Motor neuron (in vitro differentiated cells): ENCODE measurements around the gene SPI1. TPM values are rescaled to one million over a fixed set of nuclear protein-coding genes. Genes with fewer than 3 reads are reported as not detected.

Experiments used
- ATAC-seq, 8 experiments: fragments of 200-7000 bp; cut with Tn5 transposase; replicated peaks in 6 of 8; 2 replicates each; pipeline ENCODE4 v1.8.0; 2021; ENCODE audit warnings: mild to moderate bottlenecking in 8 of 8, moderate library complexity in 8 of 8
- H3K27ac ChIP-seq, 2 donors: fragments of 250-450 bp; sonication (Bioruptor Pico); 2 replicates each; pipeline ENCODE4 v1.9.0; 2021; ENCODE audit warnings: antibody characterized with exemption in 2 of 2, mild to moderate bottlenecking in 2 of 2, moderate library complexity in 1 of 2
- H3K4me1 ChIP-seq, 2 donors: fragments of 250-450 bp; sonication (Bioruptor Pico); replicated peaks in 1 of 2; 2 replicates each; pipeline ENCODE4 v1.6.1; 2021; ENCODE audit warnings: antibody characterized with exemption in 2 of 2, mild to moderate bottlenecking in 2 of 2, moderate library complexity in 1 of 2
- H3K4me3 ChIP-seq, 5 donors: fragments of 250-450 bp; sonication (Bioruptor Pico); 2 replicates each; pipeline ENCODE4 v1.9.0; 2021; ENCODE audit warnings: antibody characterized with exemption in 5 of 5, mild to moderate bottlenecking in 5 of 5, moderate library complexity in 4 of 5
- WGBS, 10 experiments: fragments of 450-650 bp; shearing (Covaris generic); methylation state at CpG; one replicate each; pipeline ENCODE4 v1.0.0; 2022; 5-methylcytosine and 5-hydroxymethylcytosine counted together
- in situ Hi-C, 9 experiments: fragments of 400-800 bp; cut with MboI; loops; one replicate each; pipeline ENCODE4 v1.15.0; 2021; ENCODE audit warnings: low sequenced_read_pairs in 9 of 9, low pct_unique_long_range_greater_than_20kb in 2 of 9; ENCODE audit not compliant: unreplicated experiment in 9 of 9
- total RNA-seq, 8 experiments: library from RNA; unstranded; fragments of 300-600 nt; gene quantifications; 2 replicates each; pipeline versions ENCODE4 v1.2.3 to v1.2.4, GENCODE V29; 2022

Gene SPI1
- total RNA-seq, 8 experiments from 2014 or later: 0.18 to 0.85 (median 0.44) TPM; not detected in 2

- no peak overlapping the region for H3K27ac ChIP-seq
- 47 to 93% (median 68%) methylated on average over 1 to 4 of the region's 11 CpGs; no CpG with 5 or more reads in 6 of the 10 experiments for WGBS, 10 experiments
- ATAC-seq: no peak
- H3K4me3 ChIP-seq: no peak overlapping the region
- in situ Hi-C loops: no loop called here
- H3K4me1 ChIP-seq: peaks cover 0 to 4% of the 10 kb centered on the region in 2 donors
These were observed 12.8 kb upstream of the SPI1 start for GRCh38 chr11:47391077-47391583.

GRCh38 chr11:47390422-47390760, 12.0 kb upstream of the SPI1 start:
- ATAC-seq: no peak
- Histone ChIP-seq H3K4me3 (no peak overlapping the region), H3K4me1 (peaks cover 0 to 4% of the 10 kb centered on the region in 2 donors), H3K27ac (no peak overlapping the region)
- in situ Hi-C loops: no loop called here
- WGBS, 10 experiments: 100% methylated on average over 2 of the region's 6 CpGs; no CpG with 5 or more reads in 8 of the 10 experiments

GRCh38 chr11:47389577-47390421, 11.5 kb upstream of the SPI1 start:
- 60 to 92% (median 84%) methylated on average over 2 to 4 of the region's 17 CpGs; no CpG with 5 or more reads in 6 of the 10 experiments for WGBS, 10 experiments
- ATAC-seq: no peak
- Histone ChIP-seq H3K27ac (no peak overlapping the region), H3K4me3 (no peak overlapping the region), H3K4me1 (peaks cover 0 to 4% of the 10 kb centered on the region in 2 donors)
- in situ Hi-C loops: no loop called here

- 20 to 100% (median 85%) methylated on average over 1 to 11 of the region's 28 CpGs; no CpG with 5 or more reads in 4 of the 10 experiments for WGBS, 10 experiments
- in situ Hi-C loops: no loop called here
- Histone ChIP-seq H3K4me3 (no peak overlapping the region), H3K27ac (no peak overlapping the region), H3K4me1 (peaks cover 0 to 4% of the 10 kb centered on the region in 2 donors)
- ATAC-seq: no peak
These were observed 10.6 kb upstream of the SPI1 start for GRCh38 chr11:47388697-47389576.

GRCh38 chr11:47387944-47388696, 9.8 kb upstream of the SPI1 start:
- H3K4me1 ChIP-seq: no peaks in the 10 kb centered on the region
- ATAC-seq: no peak
- no peak overlapping the region for H3K4me3 ChIP-seq
- 57 to 100% (median 78%) methylated on average over 1 to 5 of the region's 13 CpGs; no CpG with 5 or more reads in 3 of the 10 experiments for WGBS, 10 experiments
- in situ Hi-C loops: no loop called here
- no peak overlapping the region for H3K27ac ChIP-seq

- Histone ChIP-seq H3K4me1 (no peaks in the 10 kb centered on the region), H3K27ac (no peak overlapping the region), H3K4me3 (no peak overlapping the region)
- 50 to 92% (median 86%) methylated on average over 1 to 4 of the region's 4 CpGs; no CpG with 5 or more reads in 1 of the 10 experiments for WGBS, 10 experiments
- in situ Hi-C loops: no loop called here
- ATAC-seq: no peak
These were observed 6.2 kb upstream of the SPI1 start for GRCh38 chr11:47384498-47384897.

- Histone ChIP-seq H3K4me3 (no peak overlapping the region), H3K4me1 (peaks cover 5 to 8% of the 10 kb centered on the region in 2 donors), H3K27ac (no peak overlapping the region)
- 0 to 60% (median 35%) methylated on average over 1 to 3 of the region's 4 CpGs; no CpG with 5 or more reads in 4 of the 10 experiments for WGBS, 10 experiments
- in situ Hi-C loops: no loop called here
- no peak for ATAC-seq
These were observed 4.7 kb upstream of the SPI1 start for GRCh38 chr11:47383071-47383470.

- WGBS, 10 experiments: 50 to 100% (median 86%) methylated on average over 1 to 2 of the region's 2 CpGs; no CpG with 5 or more reads in 3 of the 10 experiments
- Histone ChIP-seq H3K4me1 (peaks cover 5 to 8% of the 10 kb centered on the region in 2 donors), H3K27ac (no peak overlapping the region), H3K4me3 (no peak overlapping the region)
- in situ Hi-C loops: no loop called here
- no peak for ATAC-seq
These were observed 1.7 kb upstream of the SPI1 start for GRCh38 chr11:47380078-47380477.

GRCh38 chr11:47379317-47379716, 970 bp upstream of the SPI1 start:
- no peak for ATAC-seq
- Histone ChIP-seq H3K4me3 (no peak overlapping the region), H3K27ac (no peak overlapping the region), H3K4me1 (peaks cover 5 to 8% of the 10 kb centered on the region in 2 donors)
- 52 to 100% (median 83%) methylated on average over 2 of the region's 2 CpGs; no CpG with 5 or more reads in 3 of the 10 experiments for WGBS, 10 experiments
- in situ Hi-C loops: no loop called here

GRCh38 chr11:47378836-47379170, 456 bp upstream of the SPI1 start:
- in situ Hi-C loops: no loop called here
- ATAC-seq: peak in 3 of 8 experiments; percentile 3 to 11 (median 7)
- Histone ChIP-seq H3K4me3 (no peak overlapping the region), H3K27ac (no peak overlapping the region), H3K4me1 (peaks cover 5 to 8% of the 10 kb centered on the region in 2 donors)

- no peak for ATAC-seq
- in situ Hi-C loops: no loop called here
- Histone ChIP-seq H3K4me3 (no peak overlapping the region), H3K27ac (no peak overlapping the region), H3K4me1 (peaks cover 5 to 8% of the 10 kb centered on the region in 2 donors)
- no CpG with 5 or more reads among the region's 5 CpGs for WGBS, 10 experiments
These were observed 757 bp downstream of the SPI1 start for GRCh38 chr11:47377571-47378009.

GRCh38 chr11:47376525-47377371, 1.6 kb downstream of the SPI1 start:
- in situ Hi-C loops: no loop called here
- peak in 2 of 8 experiments; percentile 20 to 55 for ATAC-seq
- Histone ChIP-seq H3K4me1 (peaks cover 5 to 8% of the 10 kb centered on the region in 2 donors), H3K4me3 (no peak overlapping the region), H3K27ac (no peak overlapping the region)
- 80 to 100% methylated on average over 1 of the region's 14 CpGs; no CpG with 5 or more reads in 8 of the 10 experiments for WGBS, 10 experiments
